ENCODE results near the gene HOXA10.

Gene HOXA10

GRCh38 chr7:27187475-27188385, 13.6 kb upstream of the HOXA10 start:
- Histone ChIP-seq H3K27me3 (replicated peaks; ENCODE audit: control insufficient read depth, insufficient read depth, low read length) (peaks cover 4% of the 10 kb centered on the region), H3K36me3 (ENCODE audit: control insufficient read depth, insufficient read depth, low read length, severe bottlenecking) (no peaks in the 10 kb centered on the region), H3K4me1 (ENCODE audit: control insufficient read depth, insufficient read depth, low read length) (peaks cover 13% of the 10 kb centered on the region), H3K9me3 (ENCODE audit: control insufficient read depth, low read length) (no peaks in the 10 kb centered on the region), H3K4me3 (ENCODE audit: low read length) (peak overlapping the region; percentile 23), H3K9ac (ENCODE audit: low read length) (peak overlapping the region; percentile 25)
- no peak for DNase-seq (ENCODE audit: low read depth)

- Histone ChIP-seq H3K4me3 (ENCODE audit: low read length) (peak overlapping the region; percentile 89), H3K27me3 (replicated peaks; ENCODE audit: control insufficient read depth, insufficient read depth, low read length) (peaks cover 4% of the 10 kb centered on the region), H3K4me1 (ENCODE audit: control insufficient read depth, insufficient read depth, low read length) (peaks cover 21% of the 10 kb centered on the region), H3K36me3 (ENCODE audit: control insufficient read depth, insufficient read depth, low read length, severe bottlenecking) (no peaks in the 10 kb centered on the region), H3K9ac (ENCODE audit: low read length) (peak overlapping the region; percentile 93), H3K9me3 (ENCODE audit: control insufficient read depth, low read length) (no peaks in the 10 kb centered on the region)
- DNase-seq (ENCODE audit: low read depth): no peak
These were observed 12.8 kb upstream of the HOXA10 start for GRCh38 chr7:27186668-27187474.

DNA sequence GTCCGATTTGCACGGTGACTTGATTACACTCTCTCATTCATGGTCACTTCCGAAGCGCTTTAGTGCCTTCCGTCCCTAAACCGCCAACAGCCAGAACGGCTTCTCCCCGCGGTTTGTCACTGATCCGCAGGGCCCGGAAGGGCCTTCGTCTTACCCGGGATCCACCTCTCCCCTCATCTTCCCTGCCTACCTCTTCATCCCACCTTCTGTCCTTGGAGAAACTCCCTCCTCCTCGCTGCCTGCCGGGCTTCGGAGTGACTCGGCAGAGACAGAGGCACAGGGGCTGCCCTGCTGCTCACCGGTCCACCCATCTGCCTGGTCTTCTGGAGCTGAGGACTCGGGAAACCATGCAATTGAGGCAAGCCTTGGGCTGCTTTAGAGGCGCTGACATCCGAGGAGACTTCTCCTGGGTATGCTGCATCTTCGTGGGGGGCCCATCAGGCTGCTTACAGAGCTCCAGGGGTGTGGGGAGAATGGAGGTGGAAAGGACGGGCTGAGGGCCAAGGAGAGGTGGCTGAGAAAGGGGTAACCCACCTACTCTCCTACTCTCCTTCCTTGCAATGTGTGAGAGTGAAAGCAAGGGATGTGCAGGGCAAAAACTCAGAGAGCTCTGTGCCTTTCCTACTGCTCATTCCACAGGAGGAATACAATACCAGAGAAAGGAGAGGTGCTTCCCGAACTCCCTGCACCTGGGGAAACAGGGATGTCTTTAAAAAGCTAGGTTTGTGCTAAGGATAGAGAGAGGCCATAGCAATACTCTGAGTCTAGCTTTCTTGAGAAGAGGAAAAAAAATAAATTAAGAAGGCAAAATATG, 11.9 kb upstream of the HOXA10 start:
- no peak for DNase-seq (ENCODE audit: low read depth)
- H3K9me3 ChIP-seq (ENCODE audit: control insufficient read depth, low read length): no peaks in the 10 kb centered on the region
- H3K4me3 ChIP-seq (ENCODE audit: low read length): peak overlapping the region; percentile 89
- H3K27me3 ChIP-seq (replicated peaks; ENCODE audit: control insufficient read depth, insufficient read depth, low read length): peaks cover 1% of the 10 kb centered on the region
- peaks cover 28% of the 10 kb centered on the region for H3K4me1 ChIP-seq (ENCODE audit: control insufficient read depth, insufficient read depth, low read length)
- peak overlapping the region; percentile 93 for H3K9ac ChIP-seq (ENCODE audit: low read length)
- H3K36me3 ChIP-seq (ENCODE audit: control insufficient read depth, insufficient read depth, low read length, severe bottlenecking): no peaks in the 10 kb centered on the region

DNA sequence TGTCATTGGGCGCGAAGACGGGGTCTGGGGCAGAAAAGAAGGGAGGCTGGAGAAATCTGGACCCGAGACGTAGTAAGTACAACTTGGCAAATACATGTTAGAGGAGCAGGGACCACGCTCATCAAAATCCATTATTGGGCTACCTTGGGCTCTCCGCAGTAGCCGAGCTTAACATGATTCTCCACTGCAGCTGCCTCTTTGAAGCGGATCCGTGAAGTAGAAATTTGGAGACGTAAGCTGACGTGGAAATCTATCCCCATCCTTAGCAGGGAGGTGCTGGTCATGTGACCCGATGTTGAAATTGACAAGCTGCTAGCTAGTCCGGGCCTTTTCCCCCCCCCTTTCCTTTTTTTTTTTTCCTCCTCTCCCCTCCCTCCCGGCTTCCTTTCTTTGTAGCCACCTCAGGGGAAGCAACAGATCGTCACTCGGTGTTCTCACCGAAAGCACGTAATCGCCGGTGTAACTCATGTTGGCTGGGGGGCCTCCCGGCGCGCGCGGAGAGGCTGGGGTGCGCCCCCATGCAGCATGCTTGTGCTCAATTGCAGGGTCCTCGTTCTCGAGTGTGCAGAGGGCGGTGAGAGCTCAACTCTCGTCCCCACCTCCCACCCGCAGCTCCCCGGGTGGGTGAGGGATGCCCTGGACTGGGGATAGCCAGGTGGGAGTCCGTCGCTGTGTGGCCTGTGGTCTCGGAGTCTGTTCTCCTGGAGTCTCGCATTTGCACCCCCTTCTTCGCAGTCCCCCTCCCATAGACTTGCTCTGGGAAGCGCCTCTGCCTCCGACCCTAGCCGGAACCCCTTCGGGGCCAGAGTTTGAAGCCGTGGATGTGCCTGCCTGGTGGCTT, 11.1 kb upstream of the HOXA10 start, which contains the start of gene HOXA11:
Gene HOXA11 (minus strand): TSS at position 220 of the 841 bp plus-strand sequence. CDS start 88 bp downstream, at position 132.
- no peaks in the 10 kb centered on the region for H3K27me3 ChIP-seq (replicated peaks; ENCODE audit: control insufficient read depth, insufficient read depth, low read length)
- no peaks in the 10 kb centered on the region for H3K36me3 ChIP-seq (ENCODE audit: control insufficient read depth, insufficient read depth, low read length, severe bottlenecking)
- H3K4me1 ChIP-seq (ENCODE audit: control insufficient read depth, insufficient read depth, low read length): peaks cover 35% of the 10 kb centered on the region
- H3K4me3 ChIP-seq (ENCODE audit: low read length): peak within 1 kb of the TSS; percentile 89
- no peaks in the 10 kb centered on the region for H3K9me3 ChIP-seq (ENCODE audit: control insufficient read depth, low read length)
- peak within 1 kb of the TSS; percentile 93 for H3K9ac ChIP-seq (ENCODE audit: low read length)
- no peak for DNase-seq (ENCODE audit: low read depth)

GRCh38 chr7:27184337-27185012, 10.4 kb upstream of the HOXA10 start:
- H3K9me3 ChIP-seq (ENCODE audit: control insufficient read depth, low read length): no peaks in the 10 kb centered on the region
- peak overlapping the region; percentile 89 for H3K4me3 ChIP-seq (ENCODE audit: low read length)
- H3K36me3 ChIP-seq (ENCODE audit: control insufficient read depth, insufficient read depth, low read length, severe bottlenecking): no peaks in the 10 kb centered on the region
- no peaks in the 10 kb centered on the region for H3K27me3 ChIP-seq (replicated peaks; ENCODE audit: control insufficient read depth, insufficient read depth, low read length)
- DNase-seq (ENCODE audit: low read depth): peak; percentile 47
- H3K4me1 ChIP-seq (ENCODE audit: control insufficient read depth, insufficient read depth, low read length): peaks cover 37% of the 10 kb centered on the region
- peak overlapping the region; percentile 93 for H3K9ac ChIP-seq (ENCODE audit: low read length)

GRCh38 chr7:27183682-27184336, 9.7 kb upstream of the HOXA10 start:
- Histone ChIP-seq H3K4me3 (ENCODE audit: low read length) (peak overlapping the region; percentile 89), H3K27me3 (replicated peaks; ENCODE audit: control insufficient read depth, insufficient read depth, low read length) (no peaks in the 10 kb centered on the region), H3K4me1 (ENCODE audit: control insufficient read depth, insufficient read depth, low read length) (peaks cover 42% of the 10 kb centered on the region), H3K9ac (ENCODE audit: low read length) (peak overlapping the region; percentile 93), H3K36me3 (ENCODE audit: control insufficient read depth, insufficient read depth, low read length, severe bottlenecking) (no peaks in the 10 kb centered on the region), H3K9me3 (ENCODE audit: control insufficient read depth, low read length) (no peaks in the 10 kb centered on the region)
- DNase-seq (ENCODE audit: low read depth): no peak

- no peak for DNase-seq (ENCODE audit: low read depth)
- Histone ChIP-seq H3K9ac (ENCODE audit: low read length) (peak overlapping the region; percentile 93), H3K36me3 (ENCODE audit: control insufficient read depth, insufficient read depth, low read length, severe bottlenecking) (no peaks in the 10 kb centered on the region), H3K4me3 (ENCODE audit: low read length) (peak overlapping the region; percentile 89), H3K27me3 (replicated peaks; ENCODE audit: control insufficient read depth, insufficient read depth, low read length) (no peaks in the 10 kb centered on the region), H3K9me3 (ENCODE audit: control insufficient read depth, low read length) (no peaks in the 10 kb centered on the region), H3K4me1 (ENCODE audit: control insufficient read depth, insufficient read depth, low read length) (peaks cover 47% of the 10 kb centered on the region)
These were observed 9.0 kb upstream of the HOXA10 start for GRCh38 chr7:27182861-27183681.

- Histone ChIP-seq H3K27me3 (replicated peaks; ENCODE audit: control insufficient read depth, insufficient read depth, low read length) (no peaks in the 10 kb centered on the region), H3K9me3 (ENCODE audit: control insufficient read depth, low read length) (no peaks in the 10 kb centered on the region), H3K4me1 (ENCODE audit: control insufficient read depth, insufficient read depth, low read length) (peaks cover 54% of the 10 kb centered on the region), H3K9ac (ENCODE audit: low read length) (peak overlapping the region; percentile 93), H3K4me3 (ENCODE audit: low read length) (peak overlapping the region; percentile 89), H3K36me3 (ENCODE audit: control insufficient read depth, insufficient read depth, low read length, severe bottlenecking) (no peaks in the 10 kb centered on the region)
- DNase-seq (ENCODE audit: low read depth): no peak
These were observed 8.2 kb upstream of the HOXA10 start for GRCh38 chr7:27182285-27182841.

GRCh38 chr7:27181795-27182275, 7.7 kb upstream of the HOXA10 start:
- no peak for DNase-seq (ENCODE audit: low read depth)

More at GRCh38 chr7:27181795-27182275, 7.7 kb upstream of the HOXA10 start:
- no peak overlapping the region for H3K9ac ChIP-seq (ENCODE audit: low read length)
- no peaks in the 10 kb centered on the region for H3K36me3 ChIP-seq (ENCODE audit: control insufficient read depth, insufficient read depth, low read length, severe bottlenecking)
- H3K4me3 ChIP-seq (ENCODE audit: low read length): no peak overlapping the region
- H3K9me3 ChIP-seq (ENCODE audit: control insufficient read depth, low read length): no peaks in the 10 kb centered on the region
- H3K4me1 ChIP-seq (ENCODE audit: control insufficient read depth, insufficient read depth, low read length): peaks cover 59% of the 10 kb centered on the region
- no peaks in the 10 kb centered on the region for H3K27me3 ChIP-seq (replicated peaks; ENCODE audit: control insufficient read depth, insufficient read depth, low read length)

Measured in adipocyte (in vitro differentiated cells).